Measurements from ENCODE around the gene C2orf92. TPM values are rescaled to one million over a fixed set of nuclear protein-coding genes. Genes with fewer than 3 reads are reported as not detected.

C2orf92 gene
- 0.85 and 1.5 TPM in 2 replicates for total RNA-seq

GRCh38 chr2:97669448-97669847 lies at the start of gene C2orf92:
Gene C2orf92 (plus strand): TSS chr2:97669713. CDS start chr2:97669789, 76 bp downstream.

GRCh38 chr2:97645695-97646629 lies 23.6 kb upstream of the C2orf92 start, which contains the start of gene COX5B:
Gene COX5B (plus strand): TSS chr2:97646062. CDS start chr2:97646087, 25 bp downstream.

GRCh38 chr2:97663962-97664635 lies 5.4 kb upstream of the C2orf92 start, which contains the start of gene ACTR1B:
Gene ACTR1B (minus strand): TSS chr2:97664044. CDS start chr2:97663890, 154 bp downstream.

GRCh38 chr2:97713296-97714083 lies 44.0 kb downstream of the C2orf92 start, which contains the start of gene ZAP70:
Gene ZAP70 (plus strand): TSS chr2:97713576. CDS start chr2:97724037, 10,461 bp downstream.

Other genes starting within 250 kb of the C2orf92 start
- 17.8 and 20.7 TPM in 2 replicates for gene ANKRD36B, start 79.8 kb upstream of the C2orf92 start, total RNA-seq
- gene COX5B, start 23.7 kb upstream of the C2orf92 start, total RNA-seq = 469 and 573 TPM in 2 replicates
- gene ACTR1B, start 5.7 kb upstream of the C2orf92 start, total RNA-seq = 42.8 and 51.1 TPM in 2 replicates
- not detected in 2 replicates for gene ZAP70, start 43.9 kb downstream of the C2orf92 start, total RNA-seq